Superior temporal gyrus (tissue), 1 donor: ENCODE results near the gene MEG3.

Experiments used
- DNase-seq: peaks from one replicate; pipeline ENCODE4 v3.0.0-alpha.2; 2016; ENCODE audit errors: extremely low spot score

The MEG3 gene

GRCh38 chr14:100864960-100865681 is 39.2 kb downstream of the MEG3 start:
- DNase-seq = no peak

GRCh38 chr14:100865682-100866591 is 40.0 kb downstream of the MEG3 start:
- DNase-seq = no peak

- DNase-seq = no peak
Measured at GRCh38 chr14:100866666-100867630, 41.0 kb downstream of the MEG3 start.

- DNase-seq = no peak
Measured at GRCh38 chr14:100867631-100868315, 41.9 kb downstream of the MEG3 start.

- DNase-seq = no peak
Measured at GRCh38 chr14:100868621-100869370, 42.9 kb downstream of the MEG3 start.

- no peak for DNase-seq
Measured at GRCh38 chr14:100871234-100872186, 45.6 kb downstream of the MEG3 start.

- no peak for DNase-seq
Measured at GRCh38 chr14:100872259-100873095, 46.6 kb downstream of the MEG3 start.

- DNase-seq = no peak
Measured at GRCh38 chr14:100873096-100873482, 47.2 kb downstream of the MEG3 start.

GRCh38 chr14:100874051-100874410 is 48.1 kb downstream of the MEG3 start:
- no peak for DNase-seq

- no peak for DNase-seq
Measured at GRCh38 chr14:100874411-100875091, 48.6 kb downstream of the MEG3 start.

GRCh38 chr14:100875126-100875525 is 49.2 kb downstream of the MEG3 start:
- DNase-seq = no peak

GRCh38 chr14:100875861-100876590 is 50.1 kb downstream of the MEG3 start:
- DNase-seq = no peak

- DNase-seq = no peak
Measured at GRCh38 chr14:100878271-100879146, 52.6 kb downstream of the MEG3 start.

GRCh38 chr14:100879194-100879593 is 53.3 kb downstream of the MEG3 start:
- no peak for DNase-seq

- DNase-seq = no peak
Measured at GRCh38 chr14:100879782-100880181, 53.9 kb downstream of the MEG3 start.
